Stimulated activated CD4-positive, alpha-beta T cell treated with anti-CD3 and anti-CD28 coated beads, Interleukin-1b, Interleukin-23, amount 100 ng/mL, for 24 hours (primary cell): Measurements from ENCODE around the gene LCN9.
"Not testable (repeated sequence)": the region's sequence is repeated elsewhere in the genome, so short reads cannot be mapped to it uniquely, and the experiment has no call there.

Experiments used
- DNase-seq, 4 experiments: peaks; one replicate each; pipeline ENCODE4 v3.0.0-alpha.2; 2020; ENCODE audit warnings: low read depth in 4 of 4, low spot score in 1 of 4

LCN9 gene

DNA sequence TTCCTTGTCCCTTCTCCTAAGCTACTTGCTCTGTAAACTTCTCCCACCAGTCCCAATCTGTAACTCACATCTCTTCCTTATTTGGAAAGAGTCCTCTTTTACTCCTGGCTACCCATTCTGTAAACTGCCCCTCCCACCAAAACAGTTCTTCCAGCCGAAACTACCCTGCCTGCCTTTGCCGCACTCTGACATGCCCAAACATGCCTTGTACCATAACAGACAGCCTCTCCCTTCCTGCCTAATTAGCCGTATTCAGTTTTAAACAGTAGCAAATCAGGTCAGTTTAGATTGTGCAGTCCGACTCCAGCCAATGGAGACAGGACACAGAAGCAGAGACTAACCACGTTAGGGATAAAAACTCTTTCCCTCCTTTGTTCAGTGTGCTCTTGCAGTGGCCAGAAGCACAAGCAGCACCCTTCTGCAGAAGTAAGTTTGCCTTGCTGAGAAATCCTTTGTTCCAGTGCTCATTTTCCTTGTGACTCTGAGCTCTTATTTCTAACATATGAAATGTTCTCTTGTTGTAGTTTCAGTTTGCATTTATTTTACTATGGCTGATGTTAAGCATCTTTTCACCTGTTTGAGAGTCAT is 18.4 kb upstream of the LCN9 start:
- DNase-seq, result no peak

DNA sequence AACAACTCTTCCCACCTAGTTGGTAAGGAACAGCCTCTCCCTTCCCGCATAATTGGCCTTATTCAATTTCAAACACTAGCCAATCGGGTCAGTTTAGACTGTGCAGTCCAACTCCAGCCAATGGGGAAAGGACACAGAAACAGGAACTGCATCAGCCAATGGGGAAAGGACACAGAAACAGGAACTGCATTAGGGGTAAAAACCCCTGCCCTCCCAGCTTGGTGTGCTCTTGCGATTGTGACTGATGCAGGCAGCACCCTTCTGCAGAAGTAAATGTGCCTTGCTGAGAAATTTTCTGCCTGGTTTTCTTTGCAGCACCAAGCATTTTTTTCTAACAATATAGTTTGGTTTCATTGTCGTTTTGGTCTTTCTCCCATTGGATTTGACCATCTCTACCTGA is 15.2 kb upstream of the LCN9 start:
- no peak for DNase-seq

DNA sequence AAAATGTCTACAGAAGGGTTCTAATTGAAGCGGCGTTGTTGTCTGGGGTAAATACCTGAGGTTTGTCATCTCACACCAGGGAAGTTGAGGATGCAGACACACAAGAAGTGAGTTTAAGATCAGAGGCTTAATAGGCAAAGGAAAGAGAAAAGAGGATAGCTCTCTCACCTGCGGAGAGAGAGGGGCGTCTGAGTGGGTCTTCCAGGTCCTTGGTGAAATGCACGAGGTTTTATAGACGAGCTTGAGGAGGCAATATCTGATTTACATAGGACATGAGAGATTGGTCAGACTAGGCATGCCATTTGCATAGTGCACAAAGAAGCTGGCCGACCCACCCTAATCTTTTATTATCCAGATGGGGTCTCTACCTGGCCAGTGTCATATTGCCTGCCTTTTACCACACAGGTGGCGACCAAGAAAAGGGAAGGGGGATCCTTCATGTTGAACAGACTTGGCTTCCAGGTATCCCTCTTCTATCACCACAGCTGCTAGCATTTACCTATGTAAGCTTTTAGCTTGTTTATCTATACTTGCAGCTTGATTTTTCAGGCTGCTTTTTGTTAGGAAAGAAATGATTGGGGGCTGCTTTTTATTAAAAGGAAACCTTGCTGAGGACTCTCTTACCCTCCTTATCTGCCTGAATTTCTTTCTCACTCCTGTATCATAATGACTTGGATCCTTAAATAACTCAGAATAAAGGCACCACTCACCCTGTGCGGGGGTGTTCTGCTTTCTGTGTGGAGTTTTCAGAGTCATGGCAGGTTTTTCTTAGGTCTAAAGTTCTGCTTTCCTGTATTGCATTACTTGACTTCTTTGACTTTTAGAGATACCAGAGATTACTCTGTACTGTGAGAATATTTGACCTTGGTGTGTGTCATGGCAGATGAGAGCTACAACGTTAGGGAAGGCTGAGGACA is 14.4 kb upstream of the LCN9 start:
- no peak for DNase-seq

DNA sequence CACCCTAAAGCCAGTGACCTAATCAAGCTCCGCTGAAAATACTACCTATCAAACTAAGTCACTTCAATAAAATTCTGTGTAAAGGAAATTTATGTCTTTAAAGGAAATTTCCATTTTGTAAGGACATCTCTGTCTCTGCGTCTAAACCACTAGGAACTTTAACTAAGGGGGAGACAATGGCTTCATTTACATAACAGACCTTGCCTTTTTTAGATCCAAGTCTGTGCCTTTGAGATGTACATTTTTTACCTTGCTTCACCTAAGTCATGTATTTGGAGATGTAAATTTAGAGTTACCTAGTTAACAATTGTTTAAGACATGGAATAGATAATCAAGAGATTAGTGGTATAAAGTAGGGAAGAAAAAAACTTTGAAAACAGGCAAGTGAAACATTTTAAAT is 13.6 kb upstream of the LCN9 start:
- DNase-seq, result no peak

DNA sequence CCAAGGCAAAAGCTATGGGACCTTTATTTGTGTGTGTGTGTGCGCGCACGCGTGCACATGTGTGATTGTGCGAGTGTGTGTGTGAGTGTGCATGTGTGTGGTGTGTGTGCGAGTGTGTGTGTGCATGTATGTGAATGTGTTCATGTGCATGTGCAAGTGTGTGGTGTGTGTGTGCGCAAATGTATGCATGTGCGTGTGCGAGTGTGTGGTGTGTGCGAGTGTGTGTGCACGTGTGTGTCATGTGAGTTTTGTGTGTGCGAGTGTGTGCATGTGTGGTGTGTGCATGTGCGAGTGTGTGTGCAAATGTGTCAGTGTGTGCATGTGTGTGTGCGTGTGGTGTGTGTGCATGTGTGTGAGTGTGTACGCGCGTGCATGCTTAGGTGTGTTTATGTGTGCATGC is 12.7 kb upstream of the LCN9 start:
- DNase-seq, result no peak

DNA sequence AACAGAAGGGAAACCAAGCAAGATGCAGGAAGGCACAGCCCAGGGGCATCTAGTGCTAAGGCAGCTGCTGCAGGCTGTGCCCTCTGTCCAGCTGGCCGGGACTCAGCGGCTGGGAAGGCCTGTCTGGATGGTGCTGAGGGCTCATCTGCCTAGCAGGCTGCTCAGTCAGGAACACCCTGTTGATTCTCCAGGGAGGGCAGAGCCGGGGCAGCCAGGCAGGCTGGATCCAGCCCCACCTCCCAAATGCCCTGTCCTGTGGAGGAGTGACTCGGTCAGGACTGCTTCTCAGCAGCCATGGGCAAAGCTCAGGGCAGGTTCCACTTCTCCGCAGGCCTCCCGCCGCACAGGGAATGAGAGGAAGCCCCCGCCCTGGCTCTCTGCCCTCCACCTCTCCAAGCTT is 7.8 kb upstream of the LCN9 start:
- DNase-seq, result no peak

DNA sequence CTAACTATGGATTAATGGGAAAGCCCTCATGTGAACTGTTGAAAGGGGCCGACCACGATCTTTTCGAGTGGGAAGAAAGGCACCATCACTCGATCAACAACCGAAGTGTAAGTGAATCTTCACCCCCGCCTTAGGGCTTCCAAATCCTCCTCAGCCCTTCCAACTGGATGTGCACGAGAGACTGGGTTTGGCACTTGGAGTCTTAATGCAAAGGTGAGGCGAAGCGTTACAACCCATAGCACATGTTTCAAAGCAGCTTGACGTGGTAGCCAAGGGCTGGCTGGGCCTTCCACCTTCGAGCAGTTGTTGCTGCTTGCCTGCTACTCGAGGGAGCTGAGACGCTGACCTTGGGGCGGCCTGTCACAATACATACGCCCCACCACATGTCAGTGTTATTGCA is 5.7 kb upstream of the LCN9 start:
- DNase-seq, result no peak

DNA sequence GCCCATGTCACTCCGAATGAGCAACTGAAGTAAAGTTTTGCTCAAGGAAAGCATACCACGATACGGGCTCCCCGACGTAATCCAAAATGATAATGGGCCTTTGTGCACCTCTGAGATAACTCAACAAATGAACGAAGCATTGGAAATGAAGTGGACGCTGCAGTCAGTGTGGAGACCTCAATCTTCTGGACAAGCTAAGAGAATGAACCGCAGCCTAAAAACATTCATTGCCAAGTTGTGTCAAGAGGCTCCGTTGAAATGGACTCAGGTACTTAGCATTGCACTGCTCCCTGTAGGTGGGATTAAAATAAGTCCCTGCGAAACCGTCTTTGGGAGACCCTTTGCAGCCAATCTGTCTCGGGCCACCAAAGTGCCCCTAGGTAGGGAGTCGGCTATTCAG is 3.9 kb upstream of the LCN9 start:
- no peak for DNase-seq

DNA sequence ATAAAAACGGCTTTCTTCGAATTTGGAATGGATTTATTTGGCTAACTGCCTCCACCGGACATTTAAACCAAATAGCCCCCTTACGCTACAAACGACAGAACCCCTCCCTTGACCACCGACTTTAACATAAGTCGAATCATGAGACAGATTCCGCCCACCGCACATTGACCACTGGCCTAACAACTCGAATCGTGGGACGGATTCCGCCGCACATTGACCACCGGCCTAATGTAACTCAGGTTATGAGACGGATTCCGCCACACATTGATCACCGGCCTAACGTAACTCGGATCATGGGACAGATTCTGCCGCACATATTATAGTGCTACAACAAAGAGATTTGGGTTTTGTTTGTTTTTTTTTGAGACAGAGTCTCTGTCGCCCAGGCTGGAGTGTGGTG is 2.7 kb upstream of the LCN9 start:
- DNase-seq, result no peak

DNA sequence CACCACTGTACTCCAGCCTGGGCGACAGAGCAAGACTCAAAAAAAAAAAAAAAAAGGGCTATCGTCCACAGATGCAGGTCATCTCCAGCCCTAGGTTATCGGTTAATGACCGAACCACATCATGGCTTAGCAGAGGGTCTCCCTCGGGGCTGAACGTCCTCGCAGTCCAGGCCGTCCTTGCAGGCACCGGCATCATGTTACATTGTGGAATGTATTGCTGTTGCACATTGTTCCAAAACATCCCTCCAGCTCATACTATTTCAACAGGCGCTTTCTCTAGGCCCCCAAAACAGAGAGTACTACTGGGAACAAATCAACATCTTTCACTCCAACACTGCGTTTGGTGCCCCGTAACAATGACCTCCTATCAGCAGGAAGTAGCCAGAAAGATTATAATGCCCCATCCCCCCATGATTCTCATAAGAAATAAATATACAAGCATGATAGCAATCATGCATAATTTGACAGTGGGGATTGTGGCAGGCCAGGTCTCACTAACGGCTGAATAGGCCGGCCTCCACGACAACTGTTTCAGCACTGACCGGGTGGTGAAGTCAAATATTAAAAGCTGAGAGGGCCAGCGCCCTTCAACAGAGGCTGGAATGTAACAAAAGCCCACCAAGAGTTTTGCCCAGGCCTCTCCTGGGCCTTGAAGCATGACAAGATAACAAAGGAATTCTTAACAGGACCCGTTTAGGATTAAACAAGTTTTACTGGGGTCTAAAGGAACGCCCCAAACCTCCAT is 1.1 kb upstream of the LCN9 start:
- no peak for DNase-seq

DNA sequence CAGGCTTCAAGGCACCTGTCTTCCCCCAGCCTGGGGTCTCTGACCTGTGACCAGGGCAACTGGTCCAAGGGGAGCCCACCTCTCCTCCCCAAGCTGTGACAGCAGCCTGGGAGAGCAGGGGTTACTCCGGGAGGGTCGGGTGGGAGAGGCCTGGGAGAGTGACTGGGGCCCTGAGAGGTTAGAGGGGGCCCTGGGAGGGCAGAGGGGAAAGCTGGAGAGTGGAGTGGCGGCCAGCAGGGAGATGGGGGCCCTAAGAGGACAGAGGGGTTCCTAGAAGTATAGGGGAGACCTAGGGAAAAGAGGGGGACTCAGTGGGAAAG is 302 bp downstream of the LCN9 start:
- DNase-seq, result no peak

DNA sequence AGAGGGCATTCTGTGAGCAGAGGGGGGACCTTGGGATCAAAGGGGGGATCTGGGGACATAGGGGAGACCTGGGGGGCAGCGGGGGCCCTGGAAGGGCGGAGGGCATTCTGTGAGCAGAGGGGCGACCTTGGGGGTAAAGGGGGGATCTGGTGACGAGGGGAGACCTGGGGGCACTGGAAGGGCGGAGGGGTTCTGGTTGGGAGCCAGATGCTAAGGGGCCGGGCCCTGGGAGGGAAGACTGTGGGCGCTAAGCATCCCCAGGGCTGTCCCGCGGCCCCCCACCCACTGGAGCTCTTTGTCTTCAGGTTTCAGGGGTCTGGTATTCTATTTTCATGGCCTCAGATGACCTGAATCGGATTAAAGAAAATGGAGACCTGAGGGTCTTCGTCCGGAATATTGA is 748 bp downstream of the LCN9 start:
- no peak for DNase-seq

DNA sequence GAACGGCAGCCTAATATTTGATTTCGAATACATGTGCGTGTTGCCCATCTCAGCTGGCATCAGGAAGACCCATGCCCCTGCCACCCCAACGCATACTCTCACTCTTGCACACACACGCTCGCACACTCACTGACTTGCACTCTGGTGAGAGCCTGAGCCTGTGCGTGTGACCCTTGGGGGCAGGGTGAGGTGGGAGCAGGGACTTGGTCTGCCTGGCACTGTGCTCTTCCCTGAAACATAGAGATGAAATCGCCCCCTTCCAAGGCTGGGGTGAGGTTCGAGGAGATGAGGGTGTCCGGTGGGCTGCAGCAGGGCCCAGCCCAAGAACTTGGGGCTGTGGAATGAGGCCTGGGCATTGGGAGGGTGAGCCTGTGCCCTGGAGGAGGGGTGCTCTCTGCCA is 1.2 kb downstream of the LCN9 start:
- DNase-seq, result no peak

DNA sequence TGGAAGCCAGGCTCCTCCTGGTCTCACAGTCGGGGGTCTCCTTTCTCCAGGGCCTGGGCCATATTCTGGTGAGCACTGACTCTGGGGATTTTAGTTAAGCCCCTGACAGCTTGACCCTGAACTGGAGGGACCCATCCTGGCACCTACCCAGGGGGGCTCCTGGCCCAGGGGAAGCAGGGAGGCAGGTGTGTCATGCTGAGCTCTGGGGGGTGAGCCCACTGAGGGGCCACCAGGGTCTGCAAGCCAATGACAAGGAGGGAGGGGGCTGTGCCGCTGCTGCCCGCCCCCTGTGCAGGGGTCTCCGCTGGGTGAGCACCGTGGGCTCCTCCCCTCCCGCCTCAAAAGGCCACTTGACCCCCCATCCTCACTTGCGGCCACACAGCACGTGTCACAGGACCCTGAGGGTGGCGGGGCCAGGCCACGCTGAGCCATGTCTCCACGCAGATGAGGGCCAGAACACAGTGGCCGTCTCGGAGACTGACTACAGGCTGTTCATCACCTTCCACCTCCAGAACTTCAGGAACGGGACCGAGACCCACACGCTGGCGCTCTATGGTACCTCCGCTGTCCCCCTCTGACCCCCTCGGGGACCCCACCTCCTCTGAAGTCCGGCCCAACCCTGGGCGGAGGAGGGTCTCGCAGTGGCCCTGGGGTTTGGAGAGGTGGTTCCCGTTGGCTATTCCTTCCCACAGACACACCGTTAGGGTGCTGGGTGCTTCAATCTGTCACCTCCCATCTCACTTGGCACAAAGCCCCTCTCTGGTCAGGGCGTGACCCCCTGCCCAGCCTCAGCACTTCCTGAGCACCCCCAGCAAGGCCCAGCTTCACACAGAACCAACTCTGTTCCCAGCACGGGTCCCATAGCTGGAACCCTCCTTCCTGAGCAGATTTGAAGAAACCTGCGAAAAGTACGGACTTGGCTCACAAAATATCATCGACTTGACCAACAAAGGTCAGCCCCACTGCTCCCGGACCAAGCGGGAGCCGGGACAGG is 2.0 kb downstream of the LCN9 start:
- DNase-seq, result no peak

DNA sequence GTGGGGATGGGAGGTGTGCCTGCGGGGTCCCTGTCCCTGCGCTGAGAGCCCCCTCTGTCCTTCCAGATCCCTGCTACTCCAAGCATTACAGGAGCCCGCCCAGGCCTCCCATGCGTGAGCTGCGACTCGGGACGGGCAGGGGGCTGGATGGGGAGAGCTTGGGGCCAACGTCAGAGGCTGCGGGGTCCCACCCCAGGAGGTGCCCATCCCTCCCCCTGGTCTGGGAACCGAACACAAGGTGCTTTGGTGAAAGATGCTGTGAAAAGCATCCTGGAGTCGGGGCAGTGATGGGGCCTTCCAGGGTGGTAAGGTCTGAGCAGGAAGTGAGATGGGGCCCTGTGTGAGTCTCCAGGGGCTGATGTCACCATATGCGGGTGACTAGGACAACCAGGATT is 2.7 kb downstream of the LCN9 start:
- DNase-seq, result no peak

DNA sequence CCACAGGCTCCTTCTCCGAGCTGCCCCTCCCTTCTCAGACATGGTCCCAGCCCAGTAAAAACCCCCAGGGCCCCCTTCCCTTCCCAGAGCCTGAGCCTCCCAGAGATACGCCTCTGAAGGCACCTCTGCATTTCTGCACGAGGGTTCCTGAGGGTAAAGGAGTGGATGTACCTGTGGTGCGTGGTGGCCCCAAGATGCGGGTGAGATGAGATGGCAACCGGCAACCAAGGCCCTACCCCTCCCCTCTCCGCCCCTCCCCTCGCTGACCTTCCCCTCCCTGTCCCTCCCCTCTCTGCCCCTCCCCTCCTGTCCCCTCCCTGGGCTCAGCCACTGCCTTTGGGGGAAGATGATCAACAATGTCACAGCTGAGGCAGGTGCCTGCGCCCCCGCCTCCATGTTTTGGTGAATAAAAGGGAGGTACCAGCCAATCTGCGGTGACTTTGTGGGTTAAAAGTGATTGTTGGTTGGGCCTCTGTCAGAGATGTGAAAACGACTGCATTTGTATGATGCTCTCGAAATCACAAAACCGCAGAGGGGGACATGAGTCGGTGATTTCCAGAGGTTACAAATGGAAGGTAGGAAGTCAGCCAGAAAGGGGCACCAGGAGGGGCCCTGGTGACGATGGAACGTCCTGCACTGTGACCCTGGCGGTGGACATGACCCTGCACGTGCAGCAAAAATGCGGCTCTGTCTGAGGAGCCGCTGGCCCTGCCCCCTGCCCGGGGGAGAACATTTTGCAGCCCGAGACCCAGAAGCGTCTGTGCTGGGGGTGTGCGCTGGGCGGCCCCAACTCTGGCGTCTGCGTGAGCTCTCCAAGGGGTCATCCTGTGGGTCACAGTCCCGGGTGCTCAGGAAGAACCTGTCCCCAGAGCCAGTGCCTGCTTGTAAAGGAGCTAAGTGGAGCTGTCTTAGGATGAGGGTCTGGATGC is 3.7 kb downstream of the LCN9 start:
- DNase-seq, result no peak

DNA sequence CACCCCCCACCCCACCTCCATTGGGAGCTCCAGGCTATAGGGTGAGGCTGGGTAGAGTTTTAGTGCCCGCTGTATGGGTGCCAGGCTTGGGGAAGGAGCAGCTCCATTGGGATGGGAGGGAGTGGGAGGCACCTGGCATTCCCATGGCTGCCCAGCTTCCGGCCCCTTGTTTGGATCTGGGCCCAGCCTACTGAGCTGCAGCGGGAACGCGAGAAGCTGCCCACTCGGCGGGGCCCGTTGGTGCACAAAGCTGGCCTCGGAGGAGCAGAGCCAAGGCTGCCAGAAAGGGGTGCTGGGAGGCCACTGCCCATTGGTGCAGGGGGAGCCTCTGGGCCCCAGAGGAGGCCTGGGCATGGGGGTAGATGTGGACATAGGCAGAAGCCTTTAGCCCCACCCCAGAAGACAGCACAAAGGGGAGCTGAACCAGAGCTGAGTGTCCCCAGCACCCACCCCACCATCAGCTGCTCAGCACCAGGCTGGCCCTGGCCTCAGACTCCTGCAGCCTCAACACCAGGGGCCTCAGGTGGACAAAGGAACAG is 4.4 kb downstream of the LCN9 start:
- no peak for DNase-seq

DNA sequence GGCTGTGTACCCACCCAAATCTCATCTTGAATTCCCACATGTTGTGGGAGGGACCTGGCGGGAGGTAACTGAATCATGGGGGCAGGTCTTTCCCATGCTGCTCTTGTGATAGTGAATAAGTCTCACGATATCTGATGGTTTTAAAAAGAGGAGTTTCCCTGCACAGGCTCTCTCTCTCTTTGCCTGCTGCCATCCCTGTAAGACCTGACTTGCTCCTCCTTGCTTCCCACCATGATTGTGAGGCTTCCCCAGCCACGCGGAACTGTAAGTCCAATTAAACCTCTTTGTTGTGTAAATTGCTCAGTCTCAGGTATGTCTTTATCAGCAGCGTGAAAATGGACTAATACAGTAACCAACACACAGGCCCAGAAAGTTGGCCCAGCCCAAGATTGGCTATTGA is 5.9 kb downstream of the LCN9 start:
- DNase-seq, result not testable (repeated sequence)

DNA sequence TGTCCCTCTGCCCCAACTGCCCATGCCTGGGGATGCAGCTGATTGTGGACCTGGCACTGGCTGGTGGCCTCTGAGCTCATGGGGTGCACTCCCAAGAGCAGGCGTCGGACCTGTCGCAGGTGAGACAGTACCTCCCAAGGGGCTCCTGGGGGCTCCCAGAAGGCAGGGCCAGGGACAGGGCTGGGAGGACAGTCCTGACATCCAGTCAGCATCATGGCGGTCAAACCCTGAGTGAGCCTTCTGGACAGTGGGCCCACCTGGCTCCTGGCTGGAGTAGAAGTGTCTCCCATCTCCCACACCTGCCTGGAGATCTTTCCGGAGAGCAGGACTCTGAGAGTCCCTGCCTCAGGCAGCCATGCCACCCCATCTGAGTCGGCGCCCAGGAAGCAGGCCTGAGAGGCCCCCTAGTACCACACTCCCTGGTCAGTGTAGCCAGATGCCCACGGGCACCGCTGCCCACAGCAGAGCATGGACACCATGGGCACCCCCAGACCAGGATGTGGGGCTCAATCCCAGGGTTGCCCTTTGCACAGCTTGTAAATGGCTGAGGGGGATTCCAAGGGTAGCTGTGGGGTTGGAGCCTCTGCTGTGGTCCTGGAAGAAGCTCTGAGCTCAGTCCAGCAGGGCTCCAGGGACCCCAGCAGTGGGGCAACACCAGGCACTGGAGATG is 6.6 kb downstream of the LCN9 start:
- no peak for DNase-seq
